Breast epithelium (tissue), 4 donors: ENCODE measurements around the gene MSH2. TPM values are rescaled to one million over a fixed set of nuclear protein-coding genes. Genes with fewer than 3 reads are reported as not detected.

ENCODE experiments used
- DNase-seq, 2 donors: peaks; one replicate each; pipeline ENCODE4 v3.0.0-alpha.2; 2019; ENCODE audit warnings: low spot score in 2 of 2
- H3K27ac ChIP-seq, 2 donors: fragments of 200-600 bp; sonication (generic) in 1 of 2; one replicate each; pipeline ENCODE4 v1.5.1; 2016 to 2019; ENCODE audit warnings: mild to moderate bottlenecking in 1 of 2
- H3K27me3 ChIP-seq, 2 donors: fragments of 200-600 bp; sonication (generic) in 1 of 2; one replicate each; pipeline versions ENCODE4 v1.5.1 to v1.6.0; 2017 to 2019; ENCODE audit warnings: control low read depth in 1 of 2, mild to moderate bottlenecking in 1 of 2
- H3K36me3 ChIP-seq: fragments of 200-600 bp; one replicate; pipeline ENCODE4 v1.5.1; 2019
- H3K4me1 ChIP-seq, 2 donors: fragments of 200-600 bp; sonication (generic); one replicate each; pipeline ENCODE4 v1.5.1; 2016 to 2019; ENCODE audit warnings: control low read depth in 1 of 2
- H3K4me3 ChIP-seq, 3 donors: fragments of 200-600 bp; sonication (generic); 1 replicate in 2 of 3; 2 replicates in 1 of 3; pipeline ENCODE4 v1.5.1; 2016 to 2019; ENCODE audit warnings: mild to moderate bottlenecking in 3 of 3, moderate library complexity in 2 of 3
- H3K9me3 ChIP-seq, 2 donors: fragments of 200-600 bp; sonication (generic) in 1 of 2; one replicate each; pipeline ENCODE4 v1.5.1; 2016 to 2019; ENCODE audit warnings: control low read depth in 1 of 2
- CTCF ChIP-seq, 3 donors: fragments of 450-650 bp; IDR thresholded peaks; one replicate each; pipeline ENCODE4 v1.5.1; 2016 to 2017; ENCODE audit warnings: antibody characterized with exemption in 3 of 3, mild to moderate bottlenecking in 3 of 3, moderate library complexity in 3 of 3
- POLR2A ChIP-seq: fragments of 450-650 bp; IDR thresholded peaks from one replicate; pipeline ENCODE4 v1.6.1; 2016; ENCODE audit warnings: antibody characterized with exemption, mild to moderate bottlenecking, moderate library complexity
- POLR2AphosphoS5 ChIP-seq, 3 donors: sonication (generic); formaldehyde crosslinking; IDR thresholded peaks; one replicate each; pipeline ENCODE4 v1.6.1; 2017; ENCODE audit warnings: antibody characterized with exemption in 3 of 3
- intact Hi-C: fragments of 100-400 bp; cut with DNase I; formaldehyde crosslinking; loops from one replicate; pipeline ENCODE4 v1.15.1; 2023; ENCODE audit warnings: low total_unique reads
- total RNA-seq, 3 donors: library from RNA; depleted of rRNA; stranded (reverse); fragments of >200 nt; gene quantifications; one replicate each; pipeline ENCODE4 v1.1.0, GENCODE V29; 2016

The MSH2 gene
- total RNA-seq, 3 donors from 2014 or later, result 9.4 to 22.5 (median 16.4) TPM

GRCh38 chr2:47483191-47483590 is 80.2 kb downstream of the MSH2 start:
- no peaks in the 10 kb centered on the region for H3K4me1 ChIP-seq
- intact Hi-C loops, result no loop called here
- no peak for TF ChIP-seq CTCF (IDR thresholded peaks at IDR 0.05)
- TF ChIP-seq POLR2A, result no peak
- TF ChIP-seq POLR2AphosphoS5 (IDR thresholded peaks at IDR 0.05), result no peak
- no peaks in the 10 kb centered on the region for H3K36me3 ChIP-seq
- no peak for DNase-seq
- H3K27me3 ChIP-seq, result no peaks in the 10 kb centered on the region
- H3K27ac ChIP-seq, result no peak overlapping the region
- no peaks in the 10 kb centered on the region for H3K9me3 ChIP-seq
- no peak overlapping the region for H3K4me3 ChIP-seq

DNA sequence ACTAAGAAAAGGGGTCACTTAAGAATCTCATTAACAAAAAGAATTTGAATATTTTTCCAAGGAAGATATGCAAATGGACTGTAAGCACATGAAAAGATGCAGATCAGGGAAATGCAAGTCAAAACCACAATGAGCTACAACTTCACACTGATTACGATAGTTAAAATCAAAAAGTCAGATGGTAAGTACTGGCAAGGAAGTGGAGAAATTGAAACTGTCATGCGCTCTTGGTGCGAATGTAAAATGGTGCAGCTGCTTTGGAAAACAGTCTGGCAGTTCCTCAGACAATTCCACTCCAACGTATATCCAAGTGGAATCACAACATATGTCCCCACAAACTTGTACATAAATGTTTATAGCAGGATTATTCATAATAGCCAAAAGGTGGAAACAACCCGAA is 81.4 kb downstream of the MSH2 start:
- H3K4me3 ChIP-seq, result no peak overlapping the region
- intact Hi-C loops, result no loop called here

GRCh38 chr2:47485177-47485576 is 82.2 kb downstream of the MSH2 start:
- intact Hi-C loops, result no loop called here
- no peak for TF ChIP-seq POLR2AphosphoS5 (IDR thresholded peaks at IDR 0.05)
- no peak for TF ChIP-seq CTCF (IDR thresholded peaks at IDR 0.05)
- no peak for TF ChIP-seq POLR2A
- DNase-seq, result no peak
- no peaks in the 10 kb centered on the region for H3K4me1 ChIP-seq
- H3K4me3 ChIP-seq, result no peak overlapping the region
- H3K36me3 ChIP-seq, result no peaks in the 10 kb centered on the region
- H3K9me3 ChIP-seq, result no peaks in the 10 kb centered on the region
- H3K27ac ChIP-seq, result no peak overlapping the region
- no peaks in the 10 kb centered on the region for H3K27me3 ChIP-seq

More for the DNA sequence above, 81.4 kb downstream of the MSH2 start:
- Histone ChIP-seq H3K27ac (no peak overlapping the region), H3K4me1 (no peaks in the 10 kb centered on the region), H3K36me3 (no peaks in the 10 kb centered on the region), H3K27me3 (no peaks in the 10 kb centered on the region), H3K9me3 (no peaks in the 10 kb centered on the region)
- DNase-seq, result no peak
- TF ChIP-seq POLR2A, result no peak
- no peak for TF ChIP-seq CTCF (IDR thresholded peaks at IDR 0.05)
- TF ChIP-seq POLR2AphosphoS5 (IDR thresholded peaks at IDR 0.05), result no peak

- DNase-seq, result no peak
- Histone ChIP-seq H3K36me3 (no peaks in the 10 kb centered on the region), H3K27ac (no peak overlapping the region), H3K9me3 (no peaks in the 10 kb centered on the region), H3K4me1 (no peaks in the 10 kb centered on the region), H3K4me3 (no peak overlapping the region), H3K27me3 (no peaks in the 10 kb centered on the region)
- intact Hi-C loops, result no loop called here
- TF ChIP-seq CTCF (IDR thresholded peaks at IDR 0.05) (no peak), POLR2AphosphoS5 (IDR thresholded peaks at IDR 0.05) (no peak), POLR2A (no peak)
Measured at GRCh38 chr2:47485751-47486300, 82.9 kb downstream of the MSH2 start.

- no peak overlapping the region for H3K27ac ChIP-seq
- intact Hi-C loops, result no loop called here
Measured at GRCh38 chr2:47486841-47487497, 84.0 kb downstream of the MSH2 start.

More at GRCh38 chr2:47486841-47487497, 84.0 kb downstream of the MSH2 start:
- Histone ChIP-seq H3K36me3 (no peaks in the 10 kb centered on the region), H3K4me3 (no peak overlapping the region), H3K27me3 (no peaks in the 10 kb centered on the region), H3K4me1 (no peaks in the 10 kb centered on the region), H3K9me3 (no peaks in the 10 kb centered on the region)
- TF ChIP-seq CTCF (IDR thresholded peaks at IDR 0.05) (no peak), POLR2AphosphoS5 (IDR thresholded peaks at IDR 0.05) (no peak), POLR2A (no peak)
- no peak for DNase-seq
